ENCODE measurements around the gene SPPL2C. TPM values are rescaled to one million over a fixed set of nuclear protein-coding genes. Genes with fewer than 3 reads are reported as not detected.

Gene SPPL2C
- total and polyA plus RNA-seq, 10 of the 15 experiments (the other 5 are each of a cell fraction or from before 2014, with no cell fraction given) = not detected

DNA sequence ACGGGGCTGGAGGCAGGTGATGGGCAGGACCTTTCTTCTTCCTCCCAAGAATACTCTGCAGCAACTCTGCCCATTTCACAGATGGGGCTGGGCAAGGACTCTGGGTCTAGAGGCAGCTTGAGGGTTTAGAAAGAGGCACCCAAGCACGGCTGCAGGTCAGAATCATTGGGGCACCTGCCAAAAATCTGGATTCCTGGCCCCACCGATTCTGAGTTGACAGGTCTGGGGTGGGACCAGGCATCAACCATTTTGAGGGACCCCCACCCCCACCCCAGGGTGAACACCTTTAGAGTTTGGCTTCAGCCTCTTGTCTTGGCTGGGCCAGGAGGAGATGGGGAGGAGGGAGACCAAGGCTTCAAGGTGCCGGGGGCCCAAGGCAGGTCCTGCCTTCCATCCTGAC, 5.3 kb downstream of the SPPL2C start:
- 23% methylated on average over 4 of the region's 4 CpGs for WGBS (ENCODE audit: insufficient coverage, insufficient replicate concordance, low lambda C conversion rate, missing lambda C conversion rate)
- H3K9ac ChIP-seq (ENCODE audit: control insufficient read depth, insufficient read depth, low read length) = no peak overlapping the region
- RAD21 ChIA-PET (ENCODE audit: unreplicated experiment) = no interaction called here
- DNase-seq (ENCODE audit: low read depth, low spot score) (no peak), ATAC-seq (no peak), FAIRE-seq (no peak)
- no peak overlapping the region for H3K4me2 ChIP-seq (ENCODE audit: control insufficient read depth, insufficient read depth)
- H3K79me2 ChIP-seq (ENCODE audit: control insufficient read depth, insufficient read depth, low read length) = no peaks in the 10 kb centered on the region
- intact Hi-C loops (cut with micrococcal nuclease; ENCODE audit: unreplicated experiment) (no loop called here), in situ Hi-C loops (cut with MboI) (no loop called here)
- CTCF ChIA-PET = interaction anchor here (1.6 to 3.1 kb wide), 2 partner anchors 11 to 210 kb away, joined by 3 to 15 read pairs; no protein-coding TSS in a partner anchor
- no peak overlapping the region for H2AFZ ChIP-seq (ENCODE audit: control insufficient read depth, low read depth, low read length)
- no peaks in the 10 kb centered on the region for H4K20me1 ChIP-seq (ENCODE audit: control insufficient read depth, insufficient read depth)
- H3K27me3 ChIP-seq (replicated peaks in 1 of 2; ENCODE audit: control insufficient read depth in 2 of 2, insufficient read depth in 2 of 2, low read length in 1 of 2) = no peaks in the 10 kb centered on the region; a peak in 1 of 4 replicates
- SMC1A ChIA-PET (ENCODE audit: uncharacterized antibody, unreplicated experiment) = no interaction called here
- no peaks in the 10 kb centered on the region for H3K4me1 ChIP-seq (ENCODE audit: control insufficient read depth, insufficient read depth, low read length)
- POLR2A ChIA-PET = no interaction called here
- no peaks in the 10 kb centered on the region for H3K36me3 ChIP-seq (ENCODE audit: control insufficient read depth in 2 of 2, insufficient read depth in 2 of 2, low read length in 1 of 2)
- no peak for TF ChIP-seq RAD51 (IDR thresholded peaks at IDR 0.05)
- TF ChIP-seq, protein P1, sequence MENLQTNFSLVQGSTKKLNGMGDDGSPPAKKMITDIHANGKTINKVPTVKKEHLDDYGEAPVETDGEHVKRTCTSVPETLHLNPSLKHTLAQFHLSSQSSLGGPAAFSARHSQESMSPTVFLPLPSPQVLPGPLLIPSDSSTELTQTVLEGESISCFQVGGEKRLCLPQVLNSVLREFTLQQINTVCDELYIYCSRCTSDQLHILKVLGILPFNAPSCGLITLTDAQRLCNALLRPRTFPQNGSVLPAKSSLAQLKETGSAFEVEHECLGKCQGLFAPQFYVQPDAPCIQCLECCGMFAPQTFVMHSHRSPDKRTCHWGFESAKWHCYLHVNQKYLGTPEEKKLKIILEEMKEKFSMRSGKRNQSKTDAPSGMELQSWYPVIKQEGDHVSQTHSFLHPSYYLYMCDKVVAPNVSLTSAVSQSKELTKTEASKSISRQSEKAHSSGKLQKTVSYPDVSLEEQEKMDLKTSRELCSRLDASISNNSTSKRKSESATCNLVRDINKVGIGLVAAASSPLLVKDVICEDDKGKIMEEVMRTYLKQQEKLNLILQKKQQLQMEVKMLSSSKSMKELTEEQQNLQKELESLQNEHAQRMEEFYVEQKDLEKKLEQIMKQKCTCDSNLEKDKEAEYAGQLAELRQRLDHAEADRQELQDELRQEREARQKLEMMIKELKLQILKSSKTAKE (IDR thresholded peaks at IDR 0.05; ENCODE audit: low read depth, poor library complexity, severe bottlenecking) = no peak
- TF ChIP-seq, protein P2, sequence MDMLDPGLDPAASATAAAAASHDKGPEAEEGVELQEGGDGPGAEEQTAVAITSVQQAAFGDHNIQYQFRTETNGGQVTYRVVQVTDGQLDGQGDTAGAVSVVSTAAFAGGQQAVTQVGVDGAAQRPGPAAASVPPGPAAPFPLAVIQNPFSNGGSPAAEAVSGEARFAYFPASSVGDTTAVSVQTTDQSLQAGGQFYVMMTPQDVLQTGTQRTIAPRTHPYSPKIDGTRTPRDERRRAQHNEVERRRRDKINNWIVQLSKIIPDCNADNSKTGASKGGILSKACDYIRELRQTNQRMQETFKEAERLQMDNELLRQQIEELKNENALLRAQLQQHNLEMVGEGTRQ (IDR thresholded peaks at IDR 0.05; ENCODE audit: borderline replicate concordance, low read depth, low read length) = no peak
- TF ChIP-seq ZZZ3 (IDR thresholded peaks at IDR 0.05; ENCODE audit: control insufficient read depth, insufficient read length, low read depth) = no peak
- H3K9me3 ChIP-seq (replicated peaks; ENCODE audit: control insufficient read depth, insufficient read depth, low read length) = no peaks in the 10 kb centered on the region
- H3K4me3 ChIP-seq = no peak overlapping the region
- H3K27ac ChIP-seq (ENCODE audit: control insufficient read depth, insufficient read depth) = no peak overlapping the region
- no TSS peak for BruUV-seq (replicated peaks)

DNA sequence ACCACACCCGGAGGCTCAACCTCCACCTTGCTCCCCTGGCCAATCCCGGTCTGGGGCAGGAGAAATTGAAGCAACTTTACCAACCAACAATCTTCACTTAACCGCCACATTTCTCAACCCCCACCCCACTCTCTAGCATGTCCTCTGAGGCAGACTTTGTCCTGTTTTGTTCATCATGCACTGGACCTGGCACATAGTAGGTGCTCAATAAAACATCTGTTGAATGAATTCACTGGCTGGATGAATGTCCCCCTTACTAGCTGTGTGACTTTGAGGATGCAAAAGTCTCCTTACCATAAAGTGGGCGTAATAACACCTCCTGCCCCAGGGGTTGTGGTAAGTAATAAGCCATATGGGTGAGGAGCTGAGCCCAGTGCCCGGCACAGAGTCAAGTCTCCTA, 5.8 kb downstream of the SPPL2C start:
- in situ Hi-C loops (cut with MboI) = no loop called here
- Histone ChIP-seq H3K79me2 (ENCODE audit: control insufficient read depth, insufficient read depth, low read length) (no peaks in the 10 kb centered on the region), H3K4me3 (no peak overlapping the region), H3K9ac (ENCODE audit: control insufficient read depth, insufficient read depth, low read length) (no peak overlapping the region), H3K27me3 (replicated peaks in 1 of 2; ENCODE audit: control insufficient read depth in 2 of 2, insufficient read depth in 2 of 2, low read length in 1 of 2) (no peaks in the 10 kb centered on the region; a peak in 1 of 4 replicates), H4K20me1 (ENCODE audit: control insufficient read depth, insufficient read depth) (no peaks in the 10 kb centered on the region), H2AFZ (ENCODE audit: control insufficient read depth, low read depth, low read length) (no peak overlapping the region), H3K27ac (ENCODE audit: control insufficient read depth, insufficient read depth) (no peak overlapping the region), H3K4me1 (ENCODE audit: control insufficient read depth, insufficient read depth, low read length) (no peaks in the 10 kb centered on the region), H3K4me2 (ENCODE audit: control insufficient read depth, insufficient read depth) (no peak overlapping the region), H3K9me3 (replicated peaks; ENCODE audit: control insufficient read depth, insufficient read depth, low read length) (no peaks in the 10 kb centered on the region), H3K36me3 (ENCODE audit: control insufficient read depth in 2 of 2, insufficient read depth in 2 of 2, low read length in 1 of 2) (no peaks in the 10 kb centered on the region)
- DNase-seq (ENCODE audit: low read depth, low spot score) (no peak), FAIRE-seq (no peak), ATAC-seq (no peak)
- intact Hi-C loops (cut with micrococcal nuclease; ENCODE audit: unreplicated experiment) = no loop called here
- RAD21 ChIA-PET (ENCODE audit: unreplicated experiment) = no interaction called here
- TF ChIP-seq NFXL1 (IDR thresholded peaks at IDR 0.05; ENCODE audit: borderline replicate concordance) = no peak
- TF ChIP-seq, protein P3, sequence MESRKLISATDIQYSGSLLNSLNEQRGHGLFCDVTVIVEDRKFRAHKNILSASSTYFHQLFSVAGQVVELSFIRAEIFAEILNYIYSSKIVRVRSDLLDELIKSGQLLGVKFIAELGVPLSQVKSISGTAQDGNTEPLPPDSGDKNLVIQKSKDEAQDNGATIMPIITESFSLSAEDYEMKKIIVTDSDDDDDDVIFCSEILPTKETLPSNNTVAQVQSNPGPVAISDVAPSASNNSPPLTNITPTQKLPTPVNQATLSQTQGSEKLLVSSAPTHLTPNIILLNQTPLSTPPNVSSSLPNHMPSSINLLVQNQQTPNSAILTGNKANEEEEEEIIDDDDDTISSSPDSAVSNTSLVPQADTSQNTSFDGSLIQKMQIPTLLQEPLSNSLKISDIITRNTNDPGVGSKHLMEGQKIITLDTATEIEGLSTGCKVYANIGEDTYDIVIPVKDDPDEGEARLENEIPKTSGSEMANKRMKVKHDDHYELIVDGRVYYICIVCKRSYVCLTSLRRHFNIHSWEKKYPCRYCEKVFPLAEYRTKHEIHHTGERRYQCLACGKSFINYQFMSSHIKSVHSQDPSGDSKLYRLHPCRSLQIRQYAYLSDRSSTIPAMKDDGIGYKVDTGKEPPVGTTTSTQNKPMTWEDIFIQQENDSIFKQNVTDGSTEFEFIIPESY (IDR thresholded peaks at IDR 0.05) = no peak
- TF ChIP-seq, protein P4, sequence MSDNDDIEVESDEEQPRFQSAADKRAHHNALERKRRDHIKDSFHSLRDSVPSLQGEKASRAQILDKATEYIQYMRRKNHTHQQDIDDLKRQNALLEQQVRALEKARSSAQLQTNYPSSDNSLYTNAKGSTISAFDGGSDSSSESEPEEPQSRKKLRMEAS (IDR thresholded peaks at IDR 0.05; ENCODE audit: low read depth, low read length) = no peak
- TF ChIP-seq SIX5 (IDR thresholded peaks at IDR 0.05; ENCODE audit: low read depth, low read length, severe bottlenecking) = no peak
- TF ChIP-seq CEBPB (IDR thresholded peaks at IDR 0.05; ENCODE audit: borderline replicate concordance in 1 of 2, low read depth in 2 of 2, low read length in 2 of 2) = no peak
- TF ChIP-seq CBX3 (IDR thresholded peaks at IDR 0.05; ENCODE audit: borderline replicate concordance, low read depth) = no peak
- TF ChIP-seq PAX5 (IDR thresholded peaks at IDR 0.05; ENCODE audit: borderline replicate concordance, low read depth, low read length) = no peak
- CTCF ChIA-PET = interaction anchor here (3.1 kb wide), 1 partner anchor 210 kb away, joined by 15 read pairs; no protein-coding TSS in a partner anchor
- no TSS peak for BruUV-seq (replicated peaks)
- WGBS (ENCODE audit: insufficient coverage, insufficient replicate concordance, low lambda C conversion rate, missing lambda C conversion rate) = 23% methylated on average over 5 of the region's 5 CpGs
- SMC1A ChIA-PET (ENCODE audit: uncharacterized antibody, unreplicated experiment) = no interaction called here
- POLR2A ChIA-PET = no interaction called here
